ENCODE results near the gene SNX25. TPM values are rescaled to one million over a fixed set of nuclear protein-coding genes. Genes with fewer than 3 reads are reported as not detected.

SNX25 gene
- total RNA-seq, 1 experiment from 2014 or later = 8.4 TPM

DNA sequence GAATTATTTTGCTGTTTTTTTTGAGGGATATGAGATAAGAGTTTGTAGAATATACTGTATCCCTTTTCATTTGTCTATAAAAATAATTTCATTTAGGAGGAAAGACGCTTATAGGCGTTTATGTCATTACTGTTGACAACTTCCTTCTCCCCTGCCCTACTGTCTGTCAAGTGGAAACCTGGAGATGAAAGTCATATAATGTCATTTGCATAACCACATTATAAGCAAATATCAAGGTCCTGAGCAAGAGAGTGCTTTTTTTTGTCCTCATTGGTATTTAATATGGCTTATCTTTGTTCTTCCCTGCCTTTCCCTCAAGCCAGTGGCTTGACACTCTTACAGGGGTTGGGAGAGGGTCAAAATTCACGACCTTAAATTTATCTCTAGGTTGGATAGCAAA is 130.5 kb downstream of the SNX25 start:
- DNase-seq (no peak), ATAC-seq (no peak)
- no peaks in the 10 kb centered on the region for H4K20me1 ChIP-seq (ENCODE audit: low read length)
- H3K27ac ChIP-seq (ENCODE audit: low read length) = no peak overlapping the region
- H3K27me3 ChIP-seq (ENCODE audit: low read length) = no peaks in the 10 kb centered on the region
- H3K4me1 ChIP-seq (ENCODE audit: insufficient read depth, low read length) = no peaks in the 10 kb centered on the region
- BruUV-seq (replicated peaks) = no TSS peak
- H2AFZ ChIP-seq (ENCODE audit: low read length) = no peak overlapping the region
- no peak overlapping the region for H3K9ac ChIP-seq (ENCODE audit: low read length)
- H3K4me2 ChIP-seq (ENCODE audit: low read length) = no peak overlapping the region
- H3F3A ChIP-seq (ENCODE audit: low read length, unreplicated experiment) = no peaks in the 10 kb centered on the region
- H3K4me3 ChIP-seq (ENCODE audit: low read length) = no peak overlapping the region
- intact Hi-C loops (cut with micrococcal nuclease) = no loop called here
- CTCF ChIA-PET = no interaction called here
- no peaks in the 10 kb centered on the region for H3K79me2 ChIP-seq (ENCODE audit: low read length)
- POLR2A ChIA-PET (ENCODE audit: unreplicated experiment) = no interaction called here
- no peaks in the 10 kb centered on the region for H3K9me2 ChIP-seq (replicated peaks; ENCODE audit: low read length)
- TF ChIP-seq EZH2 (IDR thresholded peaks at IDR 0.05; ENCODE audit: low read length, unreplicated experiment) = no peak
- TF ChIP-seq, protein P1, sequence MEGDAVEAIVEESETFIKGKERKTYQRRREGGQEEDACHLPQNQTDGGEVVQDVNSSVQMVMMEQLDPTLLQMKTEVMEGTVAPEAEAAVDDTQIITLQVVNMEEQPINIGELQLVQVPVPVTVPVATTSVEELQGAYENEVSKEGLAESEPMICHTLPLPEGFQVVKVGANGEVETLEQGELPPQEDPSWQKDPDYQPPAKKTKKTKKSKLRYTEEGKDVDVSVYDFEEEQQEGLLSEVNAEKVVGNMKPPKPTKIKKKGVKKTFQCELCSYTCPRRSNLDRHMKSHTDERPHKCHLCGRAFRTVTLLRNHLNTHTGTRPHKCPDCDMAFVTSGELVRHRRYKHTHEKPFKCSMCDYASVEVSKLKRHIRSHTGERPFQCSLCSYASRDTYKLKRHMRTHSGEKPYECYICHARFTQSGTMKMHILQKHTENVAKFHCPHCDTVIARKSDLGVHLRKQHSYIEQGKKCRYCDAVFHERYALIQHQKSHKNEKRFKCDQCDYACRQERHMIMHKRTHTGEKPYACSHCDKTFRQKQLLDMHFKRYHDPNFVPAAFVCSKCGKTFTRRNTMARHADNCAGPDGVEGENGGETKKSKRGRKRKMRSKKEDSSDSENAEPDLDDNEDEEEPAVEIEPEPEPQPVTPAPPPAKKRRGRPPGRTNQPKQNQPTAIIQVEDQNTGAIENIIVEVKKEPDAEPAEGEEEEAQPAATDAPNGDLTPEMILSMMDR (conservative IDR thresholded peaks at IDR 0.05; ENCODE audit: low read depth, low read length) = no peak
- peaks cover 2% of the 10 kb centered on the region; the same call in 1 of the 2 replicates for H3K36me3 ChIP-seq (ENCODE audit: low read depth, low read length)
- H3K9me3 ChIP-seq (ENCODE audit: low read length) = no peaks in the 10 kb centered on the region

DNA sequence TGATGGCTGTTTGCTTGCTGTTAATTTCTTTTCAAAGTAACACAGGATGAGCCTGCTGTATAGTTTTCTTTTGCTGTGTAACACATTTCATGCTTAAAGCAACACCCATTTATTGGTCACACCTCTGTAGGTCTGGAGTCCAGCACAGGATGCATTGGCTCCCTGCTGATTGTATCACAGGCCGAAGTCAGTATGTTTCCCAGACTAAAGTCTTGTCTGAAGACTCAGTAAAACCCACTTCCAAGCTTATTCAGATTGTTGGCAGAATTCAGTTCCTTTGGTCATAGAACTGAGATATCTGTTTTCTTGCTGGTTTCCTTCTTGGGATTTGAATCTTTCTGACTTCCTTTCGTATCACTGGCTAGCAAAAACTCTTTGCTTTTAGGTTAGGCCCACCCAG is 132.0 kb downstream of the SNX25 start:
- Histone ChIP-seq H4K20me1 (ENCODE audit: low read length) (no peaks in the 10 kb centered on the region), H3K4me2 (ENCODE audit: low read length) (no peak overlapping the region), H3K27me3 (ENCODE audit: low read length) (no peaks in the 10 kb centered on the region), H3K9ac (ENCODE audit: low read length) (no peak overlapping the region), H2AFZ (ENCODE audit: low read length) (no peak overlapping the region), H3K79me2 (ENCODE audit: low read length) (no peaks in the 10 kb centered on the region), H3K4me1 (ENCODE audit: insufficient read depth, low read length) (no peaks in the 10 kb centered on the region), H3K36me3 (ENCODE audit: low read depth, low read length) (peaks cover 2% of the 10 kb centered on the region; the same call in 1 of the 2 replicates), H3K9me3 (ENCODE audit: low read length) (no peaks in the 10 kb centered on the region), H3K27ac (ENCODE audit: low read length) (no peak overlapping the region), H3K9me2 (replicated peaks; ENCODE audit: low read length) (no peaks in the 10 kb centered on the region), H3F3A (ENCODE audit: low read length, unreplicated experiment) (no peaks in the 10 kb centered on the region), H3K4me3 (ENCODE audit: low read length) (no peak overlapping the region)
- no peak for ATAC-seq
- DNase-seq = no peak
- intact Hi-C loops (cut with micrococcal nuclease) = no loop called here
- POLR2A ChIA-PET (ENCODE audit: unreplicated experiment) = no interaction called here
- TF ChIP-seq EZH2 (IDR thresholded peaks at IDR 0.05; ENCODE audit: low read length, unreplicated experiment) (no peak), EZH2phosphoT487 (IDR thresholded peaks at IDR 0.05; ENCODE audit: borderline replicate concordance, low read length) (no peak)
- TF ChIP-seq, protein P1 (conservative IDR thresholded peaks at IDR 0.05; ENCODE audit: low read depth, low read length) = no peak
- CTCF ChIA-PET = no interaction called here
- BruUV-seq (replicated peaks) = no TSS peak

DNA sequence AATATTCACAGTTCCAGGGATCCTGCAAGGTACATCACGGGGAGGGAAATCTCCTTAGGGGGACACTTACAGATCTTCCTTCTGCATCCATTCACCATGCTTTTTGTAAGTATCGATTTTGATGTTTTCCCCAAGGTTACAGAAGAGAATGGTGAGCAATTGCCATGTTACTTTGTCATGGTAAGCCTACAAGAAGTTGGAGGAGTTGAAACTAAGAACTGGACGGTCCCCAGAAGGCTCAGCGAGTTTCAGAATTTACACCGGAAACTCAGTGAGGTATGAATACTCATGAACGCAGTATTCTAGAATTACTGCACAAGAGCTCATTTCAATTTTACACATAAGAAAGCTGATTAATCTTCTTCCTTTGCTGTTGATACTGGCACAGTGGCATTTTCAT is 132.4 kb downstream of the SNX25 start:
- no peaks in the 10 kb centered on the region for H3K79me2 ChIP-seq (ENCODE audit: low read length)
- no peak overlapping the region for H3K4me2 ChIP-seq (ENCODE audit: low read length)
- H3K4me1 ChIP-seq (ENCODE audit: insufficient read depth, low read length) = no peaks in the 10 kb centered on the region
- H3K27ac ChIP-seq (ENCODE audit: low read length) = no peak overlapping the region
- no peaks in the 10 kb centered on the region for H4K20me1 ChIP-seq (ENCODE audit: low read length)
- no peak overlapping the region for H3K9ac ChIP-seq (ENCODE audit: low read length)
- BruUV-seq (replicated peaks) = no TSS peak
- DNase-seq (no peak), ATAC-seq (no peak)
- POLR2A ChIA-PET (ENCODE audit: unreplicated experiment) = no interaction called here
- CTCF ChIA-PET = no interaction called here
- H3K4me3 ChIP-seq (ENCODE audit: low read length) = no peak overlapping the region
- no peaks in the 10 kb centered on the region for H3K27me3 ChIP-seq (ENCODE audit: low read length)
- H3K9me3 ChIP-seq (ENCODE audit: low read length) = no peaks in the 10 kb centered on the region
- H2AFZ ChIP-seq (ENCODE audit: low read length) = no peak overlapping the region
- intact Hi-C loops (cut with micrococcal nuclease) = no loop called here
- peaks cover 2% of the 10 kb centered on the region; the same call in 1 of the 2 replicates for H3K36me3 ChIP-seq (ENCODE audit: low read depth, low read length)
- no peaks in the 10 kb centered on the region for H3F3A ChIP-seq (ENCODE audit: low read length, unreplicated experiment)
- no peaks in the 10 kb centered on the region for H3K9me2 ChIP-seq (replicated peaks; ENCODE audit: low read length)
- TF ChIP-seq, protein P1 (conservative IDR thresholded peaks at IDR 0.05; ENCODE audit: low read depth, low read length) = no peak
- TF ChIP-seq EZH2phosphoT487 (IDR thresholded peaks at IDR 0.05; ENCODE audit: borderline replicate concordance, low read length) (no peak), EZH2 (IDR thresholded peaks at IDR 0.05; ENCODE audit: low read length, unreplicated experiment) (no peak)

All from PC-3 (cell line).